ENCODE measurements around the gene JAG1. TPM values are rescaled to one million over a fixed set of nuclear protein-coding genes. Genes with fewer than 3 reads are reported as not detected.

JAG1 gene
- total and polyA plus RNA-seq, 2 donors (not counting 3 experiments of a cell fraction or from before 2014, with no cell fraction given): 19.7 to 37.0 TPM

GRCh38 chr20:10671221-10671918, 2.4 kb downstream of the JAG1 start:
- H2AFZ ChIP-seq (ENCODE audit: low read depth, low read length): no peak overlapping the region
- FAIRE-seq: peak; percentile 81

More at GRCh38 chr20:10671221-10671918, 2.4 kb downstream of the JAG1 start:
- ChIA-PET POLR2A (interaction anchor here (0.8 to 1.0 kb wide), 3 partner anchors 35 to 596 kb away, joined by 3 to 5 read pairs (median 3); no protein-coding TSS in a partner anchor), CTCF (interaction anchor here (0.6 to 6.0 kb wide), 30 partner anchors 9 to 873 kb away, joined by 3 to 55 read pairs (median 5); no protein-coding TSS in a partner anchor)
- H3K4me2 ChIP-seq (ENCODE audit: insufficient read depth, low read length): peak overlapping the region; percentile 93
- H3K27me3 ChIP-seq (ENCODE audit: control insufficient read depth in 2 of 2, insufficient read depth in 2 of 2, low read length in 2 of 2): no peaks in the 10 kb centered on the region
- H3K36me3 ChIP-seq (ENCODE audit: control insufficient read depth in 2 of 2, extremely low read depth in 1 of 2, insufficient read depth in 2 of 2, low read length in 2 of 2): peaks cover 2 to 3% of the 10 kb centered on the region in 2 experiments
- H3K9ac ChIP-seq (replicated peaks; ENCODE audit: extremely low read depth, insufficient read depth, low read length): peak overlapping the region; percentile 92
- dilution Hi-C loops (cut with MboI; ENCODE audit: extremely low pct_ligation_motif_present, low sequenced_read_pairs) (no loop called here), intact Hi-C loops (cut with micrococcal nuclease) (loop anchor here (1.0 to 5.0 kb wide), 12 partner anchors 67 to 1381 kb away; no protein-coding TSS in a partner anchor)
- H4K20me1 ChIP-seq (replicated peaks; ENCODE audit: control insufficient read depth, extremely low read depth, insufficient read depth, low read length): no peaks in the 10 kb centered on the region
- no TSS peak for BruUV-seq (replicated peaks)
- DNase-seq (ENCODE audit: low read depth, low spot score): peak; percentile 92
- H3K4me3 ChIP-seq (replicated peaks in 1 of 3; ENCODE audit: insufficient read depth in 1 of 3, low read depth in 1 of 3, low read length in 3 of 3): peak overlapping the region; percentile 91 to 95 (median 94)
- peaks cover 61% of the 10 kb centered on the region for H3K79me2 ChIP-seq (ENCODE audit: control insufficient read depth, insufficient read depth, low read length)
- peak overlapping the region; percentile 83 for H3K27ac ChIP-seq (ENCODE audit: insufficient read depth, low read depth, low read length)
- H3K9me3 ChIP-seq (replicated peaks; ENCODE audit: control insufficient read depth, insufficient read depth, low read length): no peaks in the 10 kb centered on the region
- H3K4me1 ChIP-seq (ENCODE audit: control insufficient read depth, extremely low read depth, insufficient read depth, low read length): peaks cover 51% of the 10 kb centered on the region
- TF ChIP-seq, protein P1, sequence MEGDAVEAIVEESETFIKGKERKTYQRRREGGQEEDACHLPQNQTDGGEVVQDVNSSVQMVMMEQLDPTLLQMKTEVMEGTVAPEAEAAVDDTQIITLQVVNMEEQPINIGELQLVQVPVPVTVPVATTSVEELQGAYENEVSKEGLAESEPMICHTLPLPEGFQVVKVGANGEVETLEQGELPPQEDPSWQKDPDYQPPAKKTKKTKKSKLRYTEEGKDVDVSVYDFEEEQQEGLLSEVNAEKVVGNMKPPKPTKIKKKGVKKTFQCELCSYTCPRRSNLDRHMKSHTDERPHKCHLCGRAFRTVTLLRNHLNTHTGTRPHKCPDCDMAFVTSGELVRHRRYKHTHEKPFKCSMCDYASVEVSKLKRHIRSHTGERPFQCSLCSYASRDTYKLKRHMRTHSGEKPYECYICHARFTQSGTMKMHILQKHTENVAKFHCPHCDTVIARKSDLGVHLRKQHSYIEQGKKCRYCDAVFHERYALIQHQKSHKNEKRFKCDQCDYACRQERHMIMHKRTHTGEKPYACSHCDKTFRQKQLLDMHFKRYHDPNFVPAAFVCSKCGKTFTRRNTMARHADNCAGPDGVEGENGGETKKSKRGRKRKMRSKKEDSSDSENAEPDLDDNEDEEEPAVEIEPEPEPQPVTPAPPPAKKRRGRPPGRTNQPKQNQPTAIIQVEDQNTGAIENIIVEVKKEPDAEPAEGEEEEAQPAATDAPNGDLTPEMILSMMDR (IDR thresholded peaks at IDR 0.05; ENCODE audit: extremely low read depth in 1 of 2, insufficient read depth in 1 of 2, low read depth in 1 of 2, low read length in 2 of 2): peak; percentile 33 to 59
- TF ChIP-seq POLR2A (IDR thresholded peaks at IDR 0.05; ENCODE audit: low read depth, low read length) (no peak), EZH2 (IDR thresholded peaks at IDR 0.05; ENCODE audit: borderline replicate concordance, low read depth, low read length, severe bottlenecking) (no peak), POLR2AphosphoS5 (IDR thresholded peaks at IDR 0.05; ENCODE audit: insufficient read depth, low read depth, low read length) (peak; percentile 35), GATA2 (IDR thresholded peaks at IDR 0.05; ENCODE audit: insufficient read depth, insufficient read length, low read depth, low read length) (peak; percentile 37), FOS (IDR thresholded peaks at IDR 0.05; ENCODE audit: borderline replicate concordance, insufficient read depth, low read length) (peak; percentile 75), JUN (IDR thresholded peaks at IDR 0.05; ENCODE audit: borderline replicate concordance, insufficient read depth, insufficient read length, low read depth) (peak; percentile 46), MYC (IDR thresholded peaks at IDR 0.05; ENCODE audit: low read depth, low read length) (peak; percentile 95)
- TF ChIP-seq, protein P2, sequence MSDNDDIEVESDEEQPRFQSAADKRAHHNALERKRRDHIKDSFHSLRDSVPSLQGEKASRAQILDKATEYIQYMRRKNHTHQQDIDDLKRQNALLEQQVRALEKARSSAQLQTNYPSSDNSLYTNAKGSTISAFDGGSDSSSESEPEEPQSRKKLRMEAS (IDR thresholded peaks at IDR 0.05; ENCODE audit: insufficient read depth, insufficient read length): peak; percentile 89
- no peaks in the 10 kb centered on the region for H3K9me1 ChIP-seq (replicated peaks; ENCODE audit: control insufficient read depth, extremely low read depth, insufficient read depth, low read length)

Data from endothelial cell of umbilical vein (primary cell).